Measurements from ENCODE around the gene RIN3.

GRCh38 chr14:92677087-92677668 lies 163.6 kb downstream of the RIN3 start:
- TF ChIP-seq EZH2 (IDR thresholded peaks at IDR 0.05; ENCODE audit: insufficient read depth, low read length), result no peak
- no peak for TF ChIP-seq CTCF (IDR thresholded peaks at IDR 0.05; ENCODE audit: insufficient read depth, low read depth, low read length)

All from astrocyte (in vitro differentiated cells and primary cell).